HL-60 (cell line): ENCODE results near the gene P4HA2.

Source experiments
- DNase-seq, 2 experiments: peaks; one replicate each; pipeline ENCODE4 v3.0.0-alpha.2; 2010 to 2020; ENCODE audit warnings: low read depth in 1 of 2, low spot score in 1 of 2
- H3K27ac ChIP-seq: fragments of 250-450 bp; sonication (Bioruptor Pico); replicated peaks from 2 replicates; pipeline ENCODE4 v1.5.1; 2020; ENCODE audit warnings: mild to moderate bottlenecking, moderate library complexity
- H3K27me3 ChIP-seq: fragments of 250-450 bp; sonication (Bioruptor Pico); 2 replicates; pipeline ENCODE4 v1.5.1; 2021; ENCODE audit warnings: mild to moderate bottlenecking, moderate library complexity; ENCODE audit not compliant: insufficient read depth, poor library complexity, severe bottlenecking
- H3K4me3 ChIP-seq: replicated peaks from 2 replicates; pipeline ENCODE4 v1.5.1; 2011; ENCODE audit warnings: mild to moderate bottlenecking, control low read depth, low read length; ENCODE audit not compliant: insufficient read depth
- CTCF ChIP-seq: IDR thresholded peaks from one replicate; pipeline ENCODE4 v1.5.1; 2011; ENCODE audit warnings: low read length, control low read depth, inconsistent platforms; ENCODE audit not compliant: insufficient read depth
- GABPA ChIP-seq: IDR thresholded peaks from 2 replicates; pipeline ENCODE4 v1.6.1; 2012; ENCODE audit warnings: low read depth
- POLR2AphosphoS5 ChIP-seq: IDR thresholded peaks from 2 replicates; pipeline ENCODE4 v1.6.1; 2012; ENCODE audit warnings: low read depth
- REST ChIP-seq: IDR thresholded peaks from 2 replicates; pipeline ENCODE4 v1.6.1; 2012; ENCODE audit warnings: low read depth; ENCODE audit not compliant: insufficient replicate concordance
- SPI1 ChIP-seq: IDR thresholded peaks from 2 replicates; pipeline ENCODE4 v1.6.1; 2012; ENCODE audit warnings: low read depth, mild to moderate bottlenecking, borderline replicate concordance

P4HA2 gene

GRCh38 chr5:132182359-132183040, 45.2 kb downstream of the P4HA2 start:
- Histone ChIP-seq H3K27me3 (no peaks in the 10 kb centered on the region), H3K27ac (no peak overlapping the region), H3K4me3 (no peak overlapping the region)
- no peak for TF ChIP-seq REST
- no peak for TF ChIP-seq POLR2AphosphoS5
- TF ChIP-seq CTCF: no peak
- TF ChIP-seq SPI1: no peak
- no peak for TF ChIP-seq GABPA
- DNase-seq: no peak

- H3K4me3 ChIP-seq: no peak overlapping the region
- TF ChIP-seq SPI1: no peak
- no peak for TF ChIP-seq POLR2AphosphoS5
- TF ChIP-seq REST: no peak
- no peak for TF ChIP-seq CTCF
- TF ChIP-seq GABPA: no peak
- DNase-seq: no peak
- H3K27ac ChIP-seq: no peak overlapping the region
- no peaks in the 10 kb centered on the region for H3K27me3 ChIP-seq
Measured at GRCh38 chr5:132181011-132181629, 46.5 kb downstream of the P4HA2 start.

GRCh38 chr5:132180134-132180745, 47.4 kb downstream of the P4HA2 start:
- Histone ChIP-seq H3K27ac (no peak overlapping the region), H3K4me3 (no peak overlapping the region), H3K27me3 (no peaks in the 10 kb centered on the region)
- peak in 1 of 2 experiments; percentile 23 for DNase-seq
- TF ChIP-seq POLR2AphosphoS5 (no peak), CTCF (peak; percentile 22)
